Duodenal mucosa (tissue), 2 donors: ENCODE data around the gene RPS6KA1.

Experiments
- H3K27ac ChIP-seq: one replicate; pipeline ENCODE4 v1.7.0; 2013; ENCODE audit warnings: low read depth, low read length
- H3K27me3 ChIP-seq, 2 donors: one replicate each; pipeline ENCODE4 v1.7.0; 2013; ENCODE audit warnings: low read length in 2 of 2, control low read depth in 1 of 2; ENCODE audit not compliant: insufficient read depth in 2 of 2, control insufficient read depth in 1 of 2
- H3K36me3 ChIP-seq, 2 donors: one replicate each; pipeline ENCODE4 v1.7.0; 2013; ENCODE audit warnings: low read length in 2 of 2, control low read depth in 1 of 2; ENCODE audit not compliant: insufficient read depth in 2 of 2, control insufficient read depth in 1 of 2
- H3K4me1 ChIP-seq, 2 donors: one replicate each; pipeline ENCODE4 v1.7.0; 2013; ENCODE audit warnings: low read length in 2 of 2, control low read depth in 1 of 2; ENCODE audit not compliant: insufficient read depth in 2 of 2, control insufficient read depth in 1 of 2
- H3K4me3 ChIP-seq, 2 donors: one replicate each; pipeline ENCODE4 v1.7.0; 2013; ENCODE audit warnings: low read length in 2 of 2, low read depth in 1 of 2
- H3K9ac ChIP-seq, 2 donors: one replicate each; pipeline ENCODE4 v1.7.0; 2013; ENCODE audit warnings: low read length in 2 of 2, low read depth in 1 of 2
- H3K9me3 ChIP-seq, 2 donors: one replicate each; pipeline ENCODE4 v1.7.0; 2013; ENCODE audit warnings: low read length in 2 of 2, control low read depth in 1 of 2; ENCODE audit not compliant: control insufficient read depth in 1 of 2

RPS6KA1 gene

GRCh38 chr1:26571381-26571780 lies 41.8 kb downstream of the RPS6KA1 start:
- no peak overlapping the region for H3K27ac ChIP-seq
- H3K27me3 ChIP-seq = no peaks in the 10 kb centered on the region
- no peaks in the 10 kb centered on the region for H3K9me3 ChIP-seq
- H3K4me3 ChIP-seq = no peak overlapping the region
- H3K36me3 ChIP-seq = peaks cover 54 to 83% of the 10 kb centered on the region in 2 donors
- H3K9ac ChIP-seq = no peak overlapping the region
- no peaks in the 10 kb centered on the region for H3K4me1 ChIP-seq

- Histone ChIP-seq H3K36me3 (peaks cover 50 to 66% of the 10 kb centered on the region in 2 donors), H3K9ac (no peak overlapping the region), H3K27ac (no peak overlapping the region)
Measured at GRCh38 chr1:26574018-26574417, 44.5 kb downstream of the RPS6KA1 start.

GRCh38 chr1:26574719-26575251 lies 45.2 kb downstream of the RPS6KA1 start:
- H3K27ac ChIP-seq = no peak overlapping the region
- no peak overlapping the region for H3K9ac ChIP-seq
- H3K4me3 ChIP-seq = no peak overlapping the region
- H3K4me1 ChIP-seq = no peaks in the 10 kb centered on the region
- H3K9me3 ChIP-seq = no peaks in the 10 kb centered on the region
- H3K36me3 ChIP-seq = peaks cover 43 to 58% of the 10 kb centered on the region in 2 donors
- no peaks in the 10 kb centered on the region for H3K27me3 ChIP-seq

More at GRCh38 chr1:26574018-26574417, 44.5 kb downstream of the RPS6KA1 start:
- Histone ChIP-seq H3K4me1 (no peaks in the 10 kb centered on the region), H3K9me3 (no peaks in the 10 kb centered on the region), H3K27me3 (no peaks in the 10 kb centered on the region), H3K4me3 (no peak overlapping the region)

GRCh38 chr1:26575348-26575747 lies 45.8 kb downstream of the RPS6KA1 start:
- Histone ChIP-seq H3K27me3 (no peaks in the 10 kb centered on the region), H3K27ac (no peak overlapping the region), H3K9ac (no peak overlapping the region), H3K4me3 (no peak overlapping the region), H3K4me1 (no peaks in the 10 kb centered on the region), H3K9me3 (no peaks in the 10 kb centered on the region), H3K36me3 (peaks cover 42 to 52% of the 10 kb centered on the region in 2 donors)

GRCh38 chr1:26578167-26578566 lies 48.6 kb downstream of the RPS6KA1 start:
- no peaks in the 10 kb centered on the region for H3K9me3 ChIP-seq
- H3K36me3 ChIP-seq = peaks cover 23 to 25% of the 10 kb centered on the region in 2 donors
- no peak overlapping the region for H3K4me3 ChIP-seq
- no peaks in the 10 kb centered on the region for H3K4me1 ChIP-seq
- no peak overlapping the region for H3K9ac ChIP-seq
- no peaks in the 10 kb centered on the region for H3K27me3 ChIP-seq
- no peak overlapping the region for H3K27ac ChIP-seq

GRCh38 chr1:26579681-26580111 lies 50.1 kb downstream of the RPS6KA1 start:
- Histone ChIP-seq H3K36me3 (peaks cover 9 to 10% of the 10 kb centered on the region in 2 donors), H3K4me3 (no peak overlapping the region), H3K27ac (no peak overlapping the region), H3K27me3 (no peaks in the 10 kb centered on the region), H3K9me3 (no peaks in the 10 kb centered on the region), H3K9ac (no peak overlapping the region), H3K4me1 (no peaks in the 10 kb centered on the region)

- Histone ChIP-seq H3K4me3 (no peak overlapping the region), H3K9me3 (no peaks in the 10 kb centered on the region), H3K36me3 (peaks cover 5 to 6% of the 10 kb centered on the region in 2 donors), H3K4me1 (no peaks in the 10 kb centered on the region), H3K9ac (no peak overlapping the region), H3K27ac (no peak overlapping the region), H3K27me3 (no peaks in the 10 kb centered on the region)
Measured at GRCh38 chr1:26580116-26580515, 50.6 kb downstream of the RPS6KA1 start.

GRCh38 chr1:26581287-26581651 lies 51.7 kb downstream of the RPS6KA1 start:
- Histone ChIP-seq H3K27me3 (no peaks in the 10 kb centered on the region), H3K4me3 (no peak overlapping the region), H3K36me3 (no peaks in the 10 kb centered on the region), H3K4me1 (no peaks in the 10 kb centered on the region), H3K9me3 (no peaks in the 10 kb centered on the region), H3K9ac (no peak overlapping the region), H3K27ac (no peak overlapping the region)

- Histone ChIP-seq H3K36me3 (no peaks in the 10 kb centered on the region), H3K9ac (no peak overlapping the region), H3K9me3 (no peaks in the 10 kb centered on the region), H3K27me3 (no peaks in the 10 kb centered on the region), H3K4me1 (no peaks in the 10 kb centered on the region), H3K4me3 (no peak overlapping the region), H3K27ac (no peak overlapping the region)
Measured at GRCh38 chr1:26582053-26582835, 52.7 kb downstream of the RPS6KA1 start.

GRCh38 chr1:26582836-26583460 lies 53.4 kb downstream of the RPS6KA1 start:
- Histone ChIP-seq H3K36me3 (no peaks in the 10 kb centered on the region), H3K27me3 (no peaks in the 10 kb centered on the region), H3K9ac (no peak overlapping the region), H3K27ac (no peak overlapping the region), H3K4me3 (no peak overlapping the region), H3K4me1 (no peaks in the 10 kb centered on the region), H3K9me3 (no peaks in the 10 kb centered on the region)
